Fibroblast of mammary gland (primary cell): ENCODE results near the gene CLDN34.

ENCODE experiments used
- DNase-seq: peaks from one replicate; pipeline ENCODE4 v3.0.0-alpha.2; 2010; ENCODE audit warnings: low read depth
- H3K4me3 ChIP-seq: 2 replicates; pipeline ENCODE4 v1.5.1; 2011; ENCODE audit warnings: low read depth, mild to moderate bottlenecking, low read length, moderate library complexity; ENCODE audit not compliant: control insufficient read depth
- CTCF ChIP-seq: conservative IDR thresholded peaks from 2 replicates; pipeline ENCODE4 v1.5.1; 2011; ENCODE audit warnings: low read depth, low read length, inconsistent platforms; ENCODE audit not compliant: control insufficient read depth, insufficient read depth

The CLDN34 gene

GRCh38 chrX:9958183-9958582 lies 9.0 kb upstream of the CLDN34 start:
- no peak overlapping the region for H3K4me3 ChIP-seq
- TF ChIP-seq CTCF = no peak
- DNase-seq = no peak

- DNase-seq = no peak
- TF ChIP-seq CTCF = no peak
These were observed 5.4 kb upstream of the CLDN34 start for GRCh38 chrX:9961750-9962149.

GRCh38 chrX:9977635-9978034 lies 10.5 kb downstream of the CLDN34 start:
- H3K4me3 ChIP-seq = no peak overlapping the region
- no peak for TF ChIP-seq CTCF
- no peak for DNase-seq

More at GRCh38 chrX:9961750-9962149, 5.4 kb upstream of the CLDN34 start:
- no peak overlapping the region for H3K4me3 ChIP-seq

GRCh38 chrX:9980401-9980800 lies 13.2 kb downstream of the CLDN34 start:
- H3K4me3 ChIP-seq = no peak overlapping the region
- TF ChIP-seq CTCF = no peak
- no peak for DNase-seq

GRCh38 chrX:9980927-9981326 lies 13.8 kb downstream of the CLDN34 start:
- no peak for DNase-seq
- no peak for TF ChIP-seq CTCF
- H3K4me3 ChIP-seq = no peak overlapping the region

- no peak for DNase-seq
- no peak overlapping the region for H3K4me3 ChIP-seq
- TF ChIP-seq CTCF = no peak
These were observed 16.3 kb downstream of the CLDN34 start for GRCh38 chrX:9983441-9983840.

- DNase-seq = no peak
- H3K4me3 ChIP-seq = no peak overlapping the region
- no peak for TF ChIP-seq CTCF
These were observed 16.7 kb downstream of the CLDN34 start for GRCh38 chrX:9983846-9984245.
